SK-N-SH (cell line): ENCODE measurements around the gene SPNS1. TPM values are rescaled to one million over a fixed set of nuclear protein-coding genes. Genes with fewer than 3 reads are reported as not detected.

Experiments used
- CTCF ChIA-PET: fragments of 300-600, 350-600 bp; formaldehyde crosslinking; extraction: SDS; loops from one replicate; lab custom pipeline; 2021; lab: Yijun Ruan, JAX
- POLR2A ChIA-PET: fragments of 350-600 bp; sonication (Branson Sonifier 250); formaldehyde crosslinking; extraction: SDS; loops from one replicate; lab custom pipeline; 2020; ENCODE audit warnings: antibody characterized with exemption, inconsistent platforms; lab: Yijun Ruan, JAX
- DNase-seq: peaks from one replicate; pipeline ENCODE4 v3.0.0; 2012
- H2AFZ ChIP-seq: fragments of 200-600 bp; sonication (generic); 2 replicates; pipeline ENCODE4 v1.8.1; 2016; ENCODE audit warnings: antibody characterized with exemption, mild to moderate bottlenecking, low read depth
- H3F3A ChIP-seq: fragments of 200-600 bp; sonication (generic); replicated peaks from 2 replicates; pipeline ENCODE3; 2016; ENCODE audit warnings: antibody characterized with exemption, mild to moderate bottlenecking; ENCODE audit not compliant: insufficient read depth
- H3K27ac ChIP-seq, 2 experiments: fragments of 200-500 bp in 1 of 2; fragments of 200-600 bp in 1 of 2; sonication (Bioruptor generic) in 1 of 2; sonication (generic), shearing (Covaris generic) in 1 of 2; 2 replicates each; pipeline versions ENCODE4 v1.5.1 to v1.6.1; 2014 to 2016; ENCODE audit warnings: low read depth in 2 of 2, inconsistent platforms in 1 of 2, low read length in 1 of 2, mild to moderate bottlenecking in 1 of 2, mixed read lengths in 1 of 2
- H3K27me3 ChIP-seq: fragments of 200-600 bp; sonication (generic), shearing (Covaris generic); 2 replicates; pipeline ENCODE4 v1.6.1; 2016; ENCODE audit warnings: mixed run types; ENCODE audit not compliant: insufficient read depth
- H3K36me3 ChIP-seq, 2 experiments: fragments of 200-500 bp in 1 of 2; fragments of 200-600 bp in 1 of 2; sonication (Bioruptor generic) in 1 of 2; sonication (generic) in 1 of 2; replicated peaks in 1 of 2; 2 replicates each; pipeline versions ENCODE3 to v1.5.1; 2014 to 2016; ENCODE audit warnings: low read length in 1 of 2, mild to moderate bottlenecking in 1 of 2; ENCODE audit not compliant: insufficient read depth in 2 of 2, control insufficient read depth in 1 of 2
- H3K4me1 ChIP-seq, 2 experiments: fragments of 200-500 bp in 1 of 2; fragments of 200-600 bp in 1 of 2; sonication (Bioruptor generic) in 1 of 2; sonication (generic), shearing (Covaris generic) in 1 of 2; 2 replicates each; pipeline versions ENCODE4 v1.5.1 to v1.6.1; 2014 to 2016; ENCODE audit warnings: low read depth in 1 of 2, low read length in 1 of 2, mixed run types in 1 of 2; ENCODE audit not compliant: insufficient read depth in 2 of 2, control insufficient read depth in 1 of 2
- H3K4me2 ChIP-seq: fragments of 200-600 bp; sonication (generic), shearing (Covaris generic); 2 replicates; pipeline ENCODE4 v1.6.1; 2017; ENCODE audit warnings: mixed run types
- H3K4me3 ChIP-seq, 2 experiments: fragments of 200-500 bp in 1 of 2; fragments of 200-600 bp in 1 of 2; sonication (Bioruptor generic) in 1 of 2; sonication (generic), shearing (Covaris generic) in 1 of 2; 2 replicates each; pipeline versions ENCODE4 v1.5.1 to v1.8.1; 2014 to 2016; ENCODE audit warnings: low read depth in 2 of 2, inconsistent platforms in 1 of 2, low read length in 1 of 2, mild to moderate bottlenecking in 1 of 2, mixed read lengths in 1 of 2, moderate library complexity in 1 of 2
- H3K79me2 ChIP-seq: fragments of 200-600 bp; sonication (generic); 2 replicates; pipeline ENCODE4 v1.8.1; 2017; ENCODE audit warnings: mild to moderate bottlenecking; ENCODE audit not compliant: insufficient read depth
- H3K9ac ChIP-seq: fragments of 200-600 bp; sonication (generic); 2 replicates; pipeline ENCODE4 v1.6.1; 2017; ENCODE audit warnings: mixed run types
- H3K9me2 ChIP-seq: fragments of 200-600 bp; sonication (generic); 2 replicates; pipeline ENCODE4 v1.6.1; 2017; ENCODE audit warnings: mixed run types
- H3K9me3 ChIP-seq: fragments of 200-600 bp; sonication (generic); 2 replicates; pipeline ENCODE4 v1.6.1; 2017; ENCODE audit warnings: mixed run types, mild to moderate bottlenecking, moderate library complexity
- H4K20me1 ChIP-seq: fragments of 200-600 bp; sonication (generic); 2 replicates; pipeline ENCODE4 v1.6.1; 2017; ENCODE audit warnings: mild to moderate bottlenecking, mixed run types; ENCODE audit not compliant: insufficient read depth
- CHD2 ChIP-seq: fragments of 150-350 bp; IDR thresholded peaks from 2 replicates; pipeline ENCODE4 v1.6.1; 2018; ENCODE audit warnings: low read length; ENCODE audit not compliant: partially characterized antibody
- ELF1 ChIP-seq: IDR thresholded peaks from 2 replicates; pipeline ENCODE4 v1.4.0; 2012
- EZH2phosphoT487 ChIP-seq: fragments of 200-600 bp; sonication (generic); IDR thresholded peaks from 2 replicates; pipeline ENCODE4 v1.6.1; 2017; ENCODE audit warnings: low read depth, mixed run types, mild to moderate bottlenecking, antibody characterized with exemption, moderate library complexity, borderline replicate concordance
- GABPA ChIP-seq: IDR thresholded peaks from 2 replicates; pipeline ENCODE4 v1.4.0; 2012; ENCODE audit warnings: low read depth, mild to moderate bottlenecking
- JUND ChIP-seq: IDR thresholded peaks from 2 replicates; pipeline ENCODE4 v1.4.0; 2012
- MEF2A ChIP-seq: IDR thresholded peaks from 2 replicates; pipeline ENCODE4 v1.4.0; 2012; ENCODE audit warnings: low read depth, borderline replicate concordance
- MXI1 ChIP-seq: IDR thresholded peaks from 2 replicates; pipeline ENCODE4 v1.6.1; 2012; ENCODE audit warnings: mild to moderate bottlenecking, low read depth, low read length, improper control_type of control experiment
- NRF1 ChIP-seq: IDR thresholded peaks from 2 replicates; pipeline ENCODE4 v1.6.1; 2012; ENCODE audit warnings: low read depth, mild to moderate bottlenecking, low read length
- POLR2AphosphoS5 ChIP-seq: IDR thresholded peaks from 2 replicates; pipeline ENCODE4 v1.6.1; 2012; ENCODE audit warnings: low read depth, low read length
- RCOR1 ChIP-seq: fragments of 150-350 bp; IDR thresholded peaks from 2 replicates; pipeline ENCODE4 v1.6.1; 2017; ENCODE audit warnings: antibody characterized with exemption, low read length
- RFX5 ChIP-seq: IDR thresholded peaks from 2 replicates; pipeline ENCODE4 v1.6.1; 2012; ENCODE audit warnings: mild to moderate bottlenecking, improper control_type of control experiment, low read length
- RXRA ChIP-seq: IDR thresholded peaks from 2 replicates; pipeline ENCODE4 v1.4.0; 2012; ENCODE audit warnings: low read depth, mild to moderate bottlenecking, borderline replicate concordance
- TEAD4 ChIP-seq: IDR thresholded peaks from 2 replicates; pipeline ENCODE4 v1.4.0; 2012; ENCODE audit warnings: mild to moderate bottlenecking, borderline replicate concordance; ENCODE audit not compliant: insufficient read depth
- WGBS: methylation state at CpG from one replicate; pipeline ENCODE4 v1.1.6; 2017; ENCODE audit warnings: low lambda C conversion rate; 5-methylcytosine and 5-hydroxymethylcytosine counted together
- polyA plus RNA-seq, 3 experiments: library from polyadenylated mRNA; depleted of rRNA; stranded (reverse); fragments of >200 nt; gene quantifications; 2 replicates each; pipeline ENCODE4 v1.2.3, GENCODE V29; 2012
- TF ChIP-seq, protein P1 (sequence below): fragments of 150-350 bp; IDR thresholded peaks from 2 replicates; pipeline ENCODE4 v1.6.1; 2017; ENCODE audit warnings: antibody characterized with exemption, low read length, low read depth, borderline replicate concordance
- TF ChIP-seq, protein P2 (sequence below): IDR thresholded peaks from 2 replicates; pipeline ENCODE4 v1.6.1; 2012; ENCODE audit warnings: mild to moderate bottlenecking, low read depth, low read length, moderate library complexity
- TF ChIP-seq, protein P3 (sequence below): fragments of 200-600 bp; sonication (generic); IDR thresholded peaks from 2 replicates; pipeline ENCODE4 v1.6.1; 2017; ENCODE audit warnings: antibody characterized with exemption, mild to moderate bottlenecking, moderate library complexity
- TF ChIP-seq, protein P4 (sequence below): IDR thresholded peaks from 2 replicates; pipeline ENCODE4; 2012
- TF ChIP-seq, protein P5 (sequence below): IDR thresholded peaks from 2 replicates; pipeline ENCODE4 v1.4.0; 2012; ENCODE audit warnings: low read depth

Gene SPNS1
- polyA plus RNA-seq, 1 of the 3 experiments (the other 2 are of a cell fraction), result 41.1 TPM

DNA sequence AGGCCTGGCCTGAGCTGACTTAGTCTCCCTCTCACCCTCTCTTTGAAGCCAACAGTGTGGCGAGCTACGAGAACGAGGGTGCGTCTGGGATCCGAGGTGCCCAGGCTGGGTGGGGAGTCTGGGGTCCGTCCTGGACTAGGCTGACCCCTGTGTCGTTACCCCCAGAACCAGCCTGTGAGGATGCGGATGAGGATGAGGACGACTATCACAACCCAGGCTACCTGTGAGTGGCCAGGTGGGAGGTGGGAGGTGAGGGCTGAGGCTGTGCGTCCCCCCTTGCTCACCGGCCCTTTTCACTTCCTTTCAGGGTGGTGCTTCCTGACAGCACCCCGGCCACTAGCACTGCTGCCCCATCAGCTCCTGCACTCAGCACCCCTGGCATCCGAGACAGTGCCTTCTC, 11.9 kb downstream of the SPNS1 start:
- Histone ChIP-seq H3K9me3 (no peaks in the 10 kb centered on the region), H3K27me3 (no peaks in the 10 kb centered on the region), H3K4me3 (no peak overlapping the region), H3K27ac (no peak overlapping the region), H4K20me1 (no peaks in the 10 kb centered on the region), H2AFZ (no peak overlapping the region), H3K9ac (no peak overlapping the region), H3F3A (no peaks in the 10 kb centered on the region), H3K4me1 (no peaks in the 10 kb centered on the region), H3K36me3 (peaks cover 11 to 21% of the 10 kb centered on the region in 2 experiments), H3K79me2 (no peaks in the 10 kb centered on the region), H3K4me2 (no peak overlapping the region), H3K9me2 (no peaks in the 10 kb centered on the region)
- CTCF ChIA-PET, result interaction anchor here (1.0 to 1.3 kb wide), 2 partner anchors 11 to 13 kb away, joined by 3 to 4 read pairs; no protein-coding TSS in a partner anchor
- WGBS, result 97% methylated on average over 13 of the region's 13 CpGs
- POLR2A ChIA-PET, result no interaction called here
- DNase-seq, result no peak
- TF ChIP-seq, protein P1, sequence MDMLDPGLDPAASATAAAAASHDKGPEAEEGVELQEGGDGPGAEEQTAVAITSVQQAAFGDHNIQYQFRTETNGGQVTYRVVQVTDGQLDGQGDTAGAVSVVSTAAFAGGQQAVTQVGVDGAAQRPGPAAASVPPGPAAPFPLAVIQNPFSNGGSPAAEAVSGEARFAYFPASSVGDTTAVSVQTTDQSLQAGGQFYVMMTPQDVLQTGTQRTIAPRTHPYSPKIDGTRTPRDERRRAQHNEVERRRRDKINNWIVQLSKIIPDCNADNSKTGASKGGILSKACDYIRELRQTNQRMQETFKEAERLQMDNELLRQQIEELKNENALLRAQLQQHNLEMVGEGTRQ, result no peak
- TF ChIP-seq TEAD4 (no peak), EZH2phosphoT487 (no peak), MXI1 (no peak), JUND (no peak), RCOR1 (no peak), ELF1 (no peak), RXRA (no peak), CHD2 (no peak), POLR2AphosphoS5 (no peak), NRF1 (no peak), GABPA (no peak), MEF2A (no peak), RFX5 (no peak)
- TF ChIP-seq, protein P2, sequence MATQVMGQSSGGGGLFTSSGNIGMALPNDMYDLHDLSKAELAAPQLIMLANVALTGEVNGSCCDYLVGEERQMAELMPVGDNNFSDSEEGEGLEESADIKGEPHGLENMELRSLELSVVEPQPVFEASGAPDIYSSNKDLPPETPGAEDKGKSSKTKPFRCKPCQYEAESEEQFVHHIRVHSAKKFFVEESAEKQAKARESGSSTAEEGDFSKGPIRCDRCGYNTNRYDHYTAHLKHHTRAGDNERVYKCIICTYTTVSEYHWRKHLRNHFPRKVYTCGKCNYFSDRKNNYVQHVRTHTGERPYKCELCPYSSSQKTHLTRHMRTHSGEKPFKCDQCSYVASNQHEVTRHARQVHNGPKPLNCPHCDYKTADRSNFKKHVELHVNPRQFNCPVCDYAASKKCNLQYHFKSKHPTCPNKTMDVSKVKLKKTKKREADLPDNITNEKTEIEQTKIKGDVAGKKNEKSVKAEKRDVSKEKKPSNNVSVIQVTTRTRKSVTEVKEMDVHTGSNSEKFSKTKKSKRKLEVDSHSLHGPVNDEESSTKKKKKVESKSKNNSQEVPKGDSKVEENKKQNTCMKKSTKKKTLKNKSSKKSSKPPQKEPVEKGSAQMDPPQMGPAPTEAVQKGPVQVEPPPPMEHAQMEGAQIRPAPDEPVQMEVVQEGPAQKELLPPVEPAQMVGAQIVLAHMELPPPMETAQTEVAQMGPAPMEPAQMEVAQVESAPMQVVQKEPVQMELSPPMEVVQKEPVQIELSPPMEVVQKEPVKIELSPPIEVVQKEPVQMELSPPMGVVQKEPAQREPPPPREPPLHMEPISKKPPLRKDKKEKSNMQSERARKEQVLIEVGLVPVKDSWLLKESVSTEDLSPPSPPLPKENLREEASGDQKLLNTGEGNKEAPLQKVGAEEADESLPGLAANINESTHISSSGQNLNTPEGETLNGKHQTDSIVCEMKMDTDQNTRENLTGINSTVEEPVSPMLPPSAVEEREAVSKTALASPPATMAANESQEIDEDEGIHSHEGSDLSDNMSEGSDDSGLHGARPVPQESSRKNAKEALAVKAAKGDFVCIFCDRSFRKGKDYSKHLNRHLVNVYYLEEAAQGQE, result no peak
- TF ChIP-seq, protein P3, sequence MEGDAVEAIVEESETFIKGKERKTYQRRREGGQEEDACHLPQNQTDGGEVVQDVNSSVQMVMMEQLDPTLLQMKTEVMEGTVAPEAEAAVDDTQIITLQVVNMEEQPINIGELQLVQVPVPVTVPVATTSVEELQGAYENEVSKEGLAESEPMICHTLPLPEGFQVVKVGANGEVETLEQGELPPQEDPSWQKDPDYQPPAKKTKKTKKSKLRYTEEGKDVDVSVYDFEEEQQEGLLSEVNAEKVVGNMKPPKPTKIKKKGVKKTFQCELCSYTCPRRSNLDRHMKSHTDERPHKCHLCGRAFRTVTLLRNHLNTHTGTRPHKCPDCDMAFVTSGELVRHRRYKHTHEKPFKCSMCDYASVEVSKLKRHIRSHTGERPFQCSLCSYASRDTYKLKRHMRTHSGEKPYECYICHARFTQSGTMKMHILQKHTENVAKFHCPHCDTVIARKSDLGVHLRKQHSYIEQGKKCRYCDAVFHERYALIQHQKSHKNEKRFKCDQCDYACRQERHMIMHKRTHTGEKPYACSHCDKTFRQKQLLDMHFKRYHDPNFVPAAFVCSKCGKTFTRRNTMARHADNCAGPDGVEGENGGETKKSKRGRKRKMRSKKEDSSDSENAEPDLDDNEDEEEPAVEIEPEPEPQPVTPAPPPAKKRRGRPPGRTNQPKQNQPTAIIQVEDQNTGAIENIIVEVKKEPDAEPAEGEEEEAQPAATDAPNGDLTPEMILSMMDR, result no peak
- TF ChIP-seq, protein P4, sequence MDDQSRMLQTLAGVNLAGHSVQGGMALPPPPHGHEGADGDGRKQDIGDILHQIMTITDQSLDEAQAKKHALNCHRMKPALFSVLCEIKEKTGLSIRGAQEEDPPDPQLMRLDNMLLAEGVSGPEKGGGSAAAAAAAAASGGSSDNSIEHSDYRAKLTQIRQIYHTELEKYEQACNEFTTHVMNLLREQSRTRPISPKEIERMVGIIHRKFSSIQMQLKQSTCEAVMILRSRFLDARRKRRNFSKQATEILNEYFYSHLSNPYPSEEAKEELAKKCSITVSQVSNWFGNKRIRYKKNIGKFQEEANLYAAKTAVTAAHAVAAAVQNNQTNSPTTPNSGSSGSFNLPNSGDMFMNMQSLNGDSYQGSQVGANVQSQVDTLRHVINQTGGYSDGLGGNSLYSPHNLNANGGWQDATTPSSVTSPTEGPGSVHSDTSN, result no peak
- TF ChIP-seq, protein P5, sequence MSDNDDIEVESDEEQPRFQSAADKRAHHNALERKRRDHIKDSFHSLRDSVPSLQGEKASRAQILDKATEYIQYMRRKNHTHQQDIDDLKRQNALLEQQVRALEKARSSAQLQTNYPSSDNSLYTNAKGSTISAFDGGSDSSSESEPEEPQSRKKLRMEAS, result no peak
